ENCODE data around the gene C1orf56. TPM values are rescaled to one million over a fixed set of nuclear protein-coding genes. Genes with fewer than 3 reads are reported as not detected.

The C1orf56 gene
- polyA plus RNA-seq, 1 donor from 2014 or later: 0.87 TPM

DNA sequence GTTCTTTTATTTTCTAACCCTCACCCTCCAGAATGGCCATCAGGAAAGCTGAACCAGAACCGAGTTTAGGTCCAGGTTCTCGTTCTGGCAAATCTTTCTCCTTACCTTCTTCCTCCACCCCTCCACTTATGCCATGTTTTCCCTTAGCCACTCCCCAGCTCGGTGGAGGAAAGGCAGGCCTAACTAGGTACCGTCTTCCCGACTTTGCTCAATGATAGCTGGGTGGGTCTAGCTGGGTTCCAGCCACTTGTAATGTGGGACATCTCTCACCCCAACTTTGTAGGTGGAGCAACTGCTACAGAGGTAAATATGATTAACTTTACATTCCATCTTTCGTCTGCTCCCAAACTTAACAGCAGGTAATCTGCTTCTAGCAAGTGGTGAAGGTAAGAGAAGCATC, 10.5 kb upstream of the C1orf56 start:
- H3K27me3 ChIP-seq (ENCODE audit: insufficient read depth, low read depth, low read length): no peaks in the 10 kb centered on the region
- H4K20me1 ChIP-seq (ENCODE audit: insufficient read depth): no peaks in the 10 kb centered on the region
- H3K9me3 ChIP-seq (ENCODE audit: low read length): no peaks in the 10 kb centered on the region
- H3K9ac ChIP-seq (ENCODE audit: low read length): no peak overlapping the region
- H3K9me2 ChIP-seq (ENCODE audit: insufficient read depth, low read length): no peaks in the 10 kb centered on the region
- no peak for TF ChIP-seq SMC3 (conservative IDR thresholded peaks at IDR 0.05; ENCODE audit: poor library complexity)
- TF ChIP-seq EP300 (conservative IDR thresholded peaks at IDR 0.05; ENCODE audit: poor library complexity, severe bottlenecking): no peak
- TF ChIP-seq, protein P1, sequence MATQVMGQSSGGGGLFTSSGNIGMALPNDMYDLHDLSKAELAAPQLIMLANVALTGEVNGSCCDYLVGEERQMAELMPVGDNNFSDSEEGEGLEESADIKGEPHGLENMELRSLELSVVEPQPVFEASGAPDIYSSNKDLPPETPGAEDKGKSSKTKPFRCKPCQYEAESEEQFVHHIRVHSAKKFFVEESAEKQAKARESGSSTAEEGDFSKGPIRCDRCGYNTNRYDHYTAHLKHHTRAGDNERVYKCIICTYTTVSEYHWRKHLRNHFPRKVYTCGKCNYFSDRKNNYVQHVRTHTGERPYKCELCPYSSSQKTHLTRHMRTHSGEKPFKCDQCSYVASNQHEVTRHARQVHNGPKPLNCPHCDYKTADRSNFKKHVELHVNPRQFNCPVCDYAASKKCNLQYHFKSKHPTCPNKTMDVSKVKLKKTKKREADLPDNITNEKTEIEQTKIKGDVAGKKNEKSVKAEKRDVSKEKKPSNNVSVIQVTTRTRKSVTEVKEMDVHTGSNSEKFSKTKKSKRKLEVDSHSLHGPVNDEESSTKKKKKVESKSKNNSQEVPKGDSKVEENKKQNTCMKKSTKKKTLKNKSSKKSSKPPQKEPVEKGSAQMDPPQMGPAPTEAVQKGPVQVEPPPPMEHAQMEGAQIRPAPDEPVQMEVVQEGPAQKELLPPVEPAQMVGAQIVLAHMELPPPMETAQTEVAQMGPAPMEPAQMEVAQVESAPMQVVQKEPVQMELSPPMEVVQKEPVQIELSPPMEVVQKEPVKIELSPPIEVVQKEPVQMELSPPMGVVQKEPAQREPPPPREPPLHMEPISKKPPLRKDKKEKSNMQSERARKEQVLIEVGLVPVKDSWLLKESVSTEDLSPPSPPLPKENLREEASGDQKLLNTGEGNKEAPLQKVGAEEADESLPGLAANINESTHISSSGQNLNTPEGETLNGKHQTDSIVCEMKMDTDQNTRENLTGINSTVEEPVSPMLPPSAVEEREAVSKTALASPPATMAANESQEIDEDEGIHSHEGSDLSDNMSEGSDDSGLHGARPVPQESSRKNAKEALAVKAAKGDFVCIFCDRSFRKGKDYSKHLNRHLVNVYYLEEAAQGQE (IDR thresholded peaks at IDR 0.05; ENCODE audit: borderline replicate concordance): no peak
- TF ChIP-seq EZH2 (IDR thresholded peaks at IDR 0.05; ENCODE audit: borderline replicate concordance, insufficient read depth, low read length, poor library complexity, severe bottlenecking): no peak
- TF ChIP-seq MXI1 (conservative IDR thresholded peaks at IDR 0.05; ENCODE audit: poor library complexity, severe bottlenecking): no peak
- no peak for TF ChIP-seq TAF1 (IDR thresholded peaks at IDR 0.05; ENCODE audit: low read depth)
- TF ChIP-seq POLR2AphosphoS5 (IDR thresholded peaks at IDR 0.05): no peak
- no peak for TF ChIP-seq RAD21 (conservative IDR thresholded peaks at IDR 0.05)
- TF ChIP-seq, protein P2, sequence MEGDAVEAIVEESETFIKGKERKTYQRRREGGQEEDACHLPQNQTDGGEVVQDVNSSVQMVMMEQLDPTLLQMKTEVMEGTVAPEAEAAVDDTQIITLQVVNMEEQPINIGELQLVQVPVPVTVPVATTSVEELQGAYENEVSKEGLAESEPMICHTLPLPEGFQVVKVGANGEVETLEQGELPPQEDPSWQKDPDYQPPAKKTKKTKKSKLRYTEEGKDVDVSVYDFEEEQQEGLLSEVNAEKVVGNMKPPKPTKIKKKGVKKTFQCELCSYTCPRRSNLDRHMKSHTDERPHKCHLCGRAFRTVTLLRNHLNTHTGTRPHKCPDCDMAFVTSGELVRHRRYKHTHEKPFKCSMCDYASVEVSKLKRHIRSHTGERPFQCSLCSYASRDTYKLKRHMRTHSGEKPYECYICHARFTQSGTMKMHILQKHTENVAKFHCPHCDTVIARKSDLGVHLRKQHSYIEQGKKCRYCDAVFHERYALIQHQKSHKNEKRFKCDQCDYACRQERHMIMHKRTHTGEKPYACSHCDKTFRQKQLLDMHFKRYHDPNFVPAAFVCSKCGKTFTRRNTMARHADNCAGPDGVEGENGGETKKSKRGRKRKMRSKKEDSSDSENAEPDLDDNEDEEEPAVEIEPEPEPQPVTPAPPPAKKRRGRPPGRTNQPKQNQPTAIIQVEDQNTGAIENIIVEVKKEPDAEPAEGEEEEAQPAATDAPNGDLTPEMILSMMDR (IDR thresholded peaks at IDR 0.05; ENCODE audit: poor library complexity, severe bottlenecking): no peak
- no peaks in the 10 kb centered on the region for H3F3A ChIP-seq (ENCODE audit: insufficient read depth, low read length, poor library complexity, severe bottlenecking)
- no peaks in the 10 kb centered on the region for H3K36me3 ChIP-seq (ENCODE audit: insufficient read depth, low read length)
- H3K4me3 ChIP-seq (ENCODE audit: low read length): no peak overlapping the region
- no peak overlapping the region for H3K27ac ChIP-seq (ENCODE audit: low read length)
- H2AFZ ChIP-seq (ENCODE audit: low read depth, low read length): no peak overlapping the region
- H3K79me2 ChIP-seq (replicated peaks; ENCODE audit: insufficient read depth, low read length): no peaks in the 10 kb centered on the region
- H3K4me2 ChIP-seq (ENCODE audit: low read length): no peak overlapping the region

DNA sequence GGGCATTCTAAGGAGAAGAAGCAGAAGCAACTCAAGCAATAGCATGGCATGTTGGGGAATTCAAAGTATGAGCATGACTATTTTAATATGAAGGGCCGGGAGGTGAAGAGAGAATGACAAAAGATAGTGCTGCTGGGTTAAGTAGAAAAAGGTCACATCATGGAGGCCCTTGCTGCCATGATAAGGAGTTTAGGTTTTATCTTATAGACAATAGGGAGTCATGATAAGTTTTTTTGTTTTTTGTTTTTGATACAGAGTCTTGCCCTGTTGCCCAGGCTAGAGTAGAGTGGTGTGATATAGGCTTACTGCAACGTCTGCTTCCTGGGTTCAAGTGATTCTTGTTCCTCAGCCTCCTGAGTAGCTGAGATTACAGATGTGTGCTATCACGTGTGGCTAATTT, 8.0 kb upstream of the C1orf56 start:
- H3K27ac ChIP-seq (ENCODE audit: low read length): no peak overlapping the region
- no peaks in the 10 kb centered on the region for H3K9me2 ChIP-seq (ENCODE audit: insufficient read depth, low read length)
- H3K4me3 ChIP-seq (ENCODE audit: low read length): no peak overlapping the region
- no peak overlapping the region for H3K9ac ChIP-seq (ENCODE audit: low read length)
- no peaks in the 10 kb centered on the region for H3F3A ChIP-seq (ENCODE audit: insufficient read depth, low read length, poor library complexity, severe bottlenecking)
- no peak overlapping the region for H3K4me2 ChIP-seq (ENCODE audit: low read length)
- no peak for TF ChIP-seq MXI1 (conservative IDR thresholded peaks at IDR 0.05; ENCODE audit: poor library complexity, severe bottlenecking)
- no peaks in the 10 kb centered on the region for H3K27me3 ChIP-seq (ENCODE audit: insufficient read depth, low read depth, low read length)
- no peaks in the 10 kb centered on the region for H3K36me3 ChIP-seq (ENCODE audit: insufficient read depth, low read length)
- no peaks in the 10 kb centered on the region for H3K79me2 ChIP-seq (replicated peaks; ENCODE audit: insufficient read depth, low read length)
- no peaks in the 10 kb centered on the region for H3K9me3 ChIP-seq (ENCODE audit: low read length)
- H2AFZ ChIP-seq (ENCODE audit: low read depth, low read length): no peak overlapping the region
- H4K20me1 ChIP-seq (ENCODE audit: insufficient read depth): no peaks in the 10 kb centered on the region

DNA sequence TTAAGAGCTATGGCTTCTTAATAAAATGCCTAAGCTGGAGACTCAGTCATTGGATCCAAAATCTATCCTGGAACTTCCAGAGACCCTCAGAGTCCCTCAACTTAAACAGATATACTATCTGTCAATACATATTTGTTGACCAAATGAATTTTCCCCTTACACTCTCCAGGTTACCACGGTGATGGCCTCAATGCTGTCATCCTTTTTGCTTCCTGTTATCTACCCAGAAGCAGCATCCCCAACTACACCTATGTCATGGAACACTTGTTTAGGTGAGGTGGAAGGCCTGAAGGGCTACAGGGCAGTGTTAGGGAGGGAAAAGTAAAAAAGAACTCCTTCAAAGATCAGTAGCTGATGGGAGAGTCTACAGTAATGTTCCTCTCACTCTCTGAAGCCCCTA, 4.4 kb upstream of the C1orf56 start:
- Histone ChIP-seq H3K27ac (ENCODE audit: low read length) (no peak overlapping the region), H3K36me3 (ENCODE audit: insufficient read depth, low read length) (no peaks in the 10 kb centered on the region), H3K4me3 (ENCODE audit: low read length) (no peak overlapping the region), H3F3A (ENCODE audit: insufficient read depth, low read length, poor library complexity, severe bottlenecking) (no peaks in the 10 kb centered on the region), H3K79me2 (replicated peaks; ENCODE audit: insufficient read depth, low read length) (no peaks in the 10 kb centered on the region), H3K9me3 (ENCODE audit: low read length) (no peaks in the 10 kb centered on the region), H3K27me3 (ENCODE audit: insufficient read depth, low read depth, low read length) (no peaks in the 10 kb centered on the region), H4K20me1 (ENCODE audit: insufficient read depth) (no peaks in the 10 kb centered on the region), H3K9me2 (ENCODE audit: insufficient read depth, low read length) (no peaks in the 10 kb centered on the region), H3K9ac (ENCODE audit: low read length) (no peak overlapping the region), H3K4me2 (ENCODE audit: low read length) (no peak overlapping the region), H2AFZ (ENCODE audit: low read depth, low read length) (no peak overlapping the region)
- TF ChIP-seq MXI1 (conservative IDR thresholded peaks at IDR 0.05; ENCODE audit: poor library complexity, severe bottlenecking) (no peak), POLR2AphosphoS5 (IDR thresholded peaks at IDR 0.05) (no peak), TAF1 (IDR thresholded peaks at IDR 0.05; ENCODE audit: low read depth) (no peak), EZH2 (IDR thresholded peaks at IDR 0.05; ENCODE audit: borderline replicate concordance, insufficient read depth, low read length, poor library complexity, severe bottlenecking) (no peak), EP300 (conservative IDR thresholded peaks at IDR 0.05; ENCODE audit: poor library complexity, severe bottlenecking) (no peak), SMC3 (conservative IDR thresholded peaks at IDR 0.05; ENCODE audit: poor library complexity) (no peak), RAD21 (conservative IDR thresholded peaks at IDR 0.05) (no peak)
- TF ChIP-seq, protein P1 (IDR thresholded peaks at IDR 0.05; ENCODE audit: borderline replicate concordance): no peak
- TF ChIP-seq, protein P2 (IDR thresholded peaks at IDR 0.05; ENCODE audit: poor library complexity, severe bottlenecking): no peak
